WTC11 (cell line): Measurements from ENCODE around the gene RPUSD3. TPM values are rescaled to one million over a fixed set of nuclear protein-coding genes. Genes with fewer than 3 reads are reported as not detected.
A peak's percentile ranks its signal among the peaks of the same experiment; 100 is the strongest.

Experiments
- ATAC-seq: fragments of 200-7000 bp; cut with Tn5 transposase; 2 replicates; pipeline ENCODE4 v1.10.0; 2021; ENCODE audit warnings: mild to moderate bottlenecking, moderate library complexity
- CTCF ChIA-PET: fragments of 300-600 bp; sonication (Branson Sonifier 250); formaldehyde crosslinking; loops from one replicate; lab custom pipeline; 2021; ENCODE audit warnings: antibody characterized with exemption; lab: Charles Lee
- POLR2A ChIA-PET: fragments of 350-600 bp; sonication (Branson Sonifier 250); formaldehyde crosslinking; loops from one replicate; lab custom pipeline; 2021; ENCODE audit warnings: antibody characterized with exemption; lab: Charles Lee
- DNase-seq: peaks from one replicate; pipeline ENCODE4 v3.0.0; 2021; ENCODE audit warnings: low spot score
- H3K27ac Mint-ChIP-seq: 2 replicates; pipeline ENCODE4 v1.8.0; 2021; ENCODE audit warnings: mixed read lengths
- H3K27me3 Mint-ChIP-seq: 2 replicates; pipeline ENCODE4 v1.8.0; 2021; ENCODE audit warnings: low read depth, mild to moderate bottlenecking, moderate library complexity, mixed read lengths
- H3K36me3 Mint-ChIP-seq: 2 replicates; pipeline ENCODE4 v1.8.0; 2021; ENCODE audit warnings: mixed read lengths
- H3K4me1 Mint-ChIP-seq: 2 replicates; pipeline ENCODE4 v1.8.0; 2022; ENCODE audit warnings: mixed read lengths
- H3K4me3 Mint-ChIP-seq: 2 replicates; pipeline ENCODE4 v1.8.0; 2021; ENCODE audit warnings: mild to moderate bottlenecking, moderate library complexity, mixed read lengths
- H3K9me3 Mint-ChIP-seq: 2 replicates; pipeline ENCODE4 v1.8.0; 2021; ENCODE audit warnings: mixed read lengths
- CDX4 ChIP-seq: fragments of 250-450 bp; sonication (Bioruptor Pico); IDR thresholded peaks from 2 replicates; pipeline ENCODE4 v1.9.0; 2021; ENCODE audit warnings: moderate library complexity, mild to moderate bottlenecking, inconsistent platforms, borderline replicate concordance
- ESRRA ChIP-seq: sonication (generic); formaldehyde crosslinking; IDR thresholded peaks from 2 replicates; pipeline ENCODE4 v1.8.1; 2022; ENCODE audit warnings: mild to moderate bottlenecking, missing genetic modification reagents, borderline replicate concordance
- IRF1 ChIP-seq: sonication (generic); formaldehyde crosslinking; IDR thresholded peaks from 2 replicates; pipeline ENCODE4 v1.8.0; 2023; ENCODE audit warnings: missing genetic modification reagents
- MYBL2 ChIP-seq: sonication (generic); formaldehyde crosslinking; IDR thresholded peaks from 2 replicates; pipeline ENCODE4 v1.8.1; 2023; ENCODE audit warnings: mild to moderate bottlenecking, moderate library complexity, missing genetic modification reagents
- NR2C2 ChIP-seq: sonication (generic); formaldehyde crosslinking; IDR thresholded peaks from 2 replicates; pipeline ENCODE4 v1.8.0; 2022; ENCODE audit warnings: mild to moderate bottlenecking, missing genetic modification reagents
- TEAD4 ChIP-seq: sonication (generic); formaldehyde crosslinking; IDR thresholded peaks from 2 replicates; pipeline ENCODE4 v1.8.0; 2022; ENCODE audit warnings: mild to moderate bottlenecking, missing genetic modification reagents
- ZBTB21 ChIP-seq: sonication (generic); formaldehyde crosslinking; IDR thresholded peaks from 2 replicates; pipeline ENCODE4 v1.8.1; 2023; ENCODE audit warnings: mild to moderate bottlenecking, missing genetic modification reagents, borderline replicate concordance
- ZNF232 ChIP-seq: sonication (generic); formaldehyde crosslinking; IDR thresholded peaks from 2 replicates; pipeline ENCODE4 v1.8.0; 2022; ENCODE audit warnings: mild to moderate bottlenecking, missing genetic modification reagents
- total RNA-seq: library from RNA; stranded (reverse); gene quantifications from 3 replicates; pipeline ENCODE4 v1.2.3, GENCODE V29; 2021
- TF ChIP-seq, protein P1 (sequence below): sonication (generic); formaldehyde crosslinking; conservative IDR thresholded peaks from 2 replicates; pipeline ENCODE4 v1.8.1; 2023; ENCODE audit warnings: mild to moderate bottlenecking, low read depth, missing genetic modification reagents, moderate library complexity
- TF ChIP-seq, protein P2 (sequence below): sonication (generic); formaldehyde crosslinking; IDR thresholded peaks from 2 replicates; pipeline ENCODE4 v1.8.1; 2022; ENCODE audit warnings: mild to moderate bottlenecking, moderate library complexity, missing genetic modification reagents
- TF ChIP-seq, protein P3 (sequence below): sonication (generic); formaldehyde crosslinking; IDR thresholded peaks from 2 replicates; pipeline ENCODE4 v1.8.1; 2022; ENCODE audit warnings: low read depth, missing genetic modification reagents, borderline replicate concordance
- TF ChIP-seq, protein P4 (sequence below): sonication (generic); formaldehyde crosslinking; IDR thresholded peaks from 2 replicates; pipeline ENCODE4 v1.8.0; 2023; ENCODE audit warnings: mild to moderate bottlenecking, missing genetic modification reagents
- TF ChIP-seq, protein P5 (sequence below): fragments of 250-450 bp; sonication (Bioruptor Pico); IDR thresholded peaks from 2 replicates; pipeline ENCODE4 v1.9.0; 2021; ENCODE audit warnings: mild to moderate bottlenecking
- TF ChIP-seq, protein P6 (sequence below): sonication (generic); formaldehyde crosslinking; IDR thresholded peaks from 2 replicates; pipeline ENCODE4 v1.8.0; 2022; ENCODE audit warnings: missing genetic modification reagents

RPUSD3 gene
- total RNA-seq, 1 experiment from 2014 or later: 95.5 TPM

DNA sequence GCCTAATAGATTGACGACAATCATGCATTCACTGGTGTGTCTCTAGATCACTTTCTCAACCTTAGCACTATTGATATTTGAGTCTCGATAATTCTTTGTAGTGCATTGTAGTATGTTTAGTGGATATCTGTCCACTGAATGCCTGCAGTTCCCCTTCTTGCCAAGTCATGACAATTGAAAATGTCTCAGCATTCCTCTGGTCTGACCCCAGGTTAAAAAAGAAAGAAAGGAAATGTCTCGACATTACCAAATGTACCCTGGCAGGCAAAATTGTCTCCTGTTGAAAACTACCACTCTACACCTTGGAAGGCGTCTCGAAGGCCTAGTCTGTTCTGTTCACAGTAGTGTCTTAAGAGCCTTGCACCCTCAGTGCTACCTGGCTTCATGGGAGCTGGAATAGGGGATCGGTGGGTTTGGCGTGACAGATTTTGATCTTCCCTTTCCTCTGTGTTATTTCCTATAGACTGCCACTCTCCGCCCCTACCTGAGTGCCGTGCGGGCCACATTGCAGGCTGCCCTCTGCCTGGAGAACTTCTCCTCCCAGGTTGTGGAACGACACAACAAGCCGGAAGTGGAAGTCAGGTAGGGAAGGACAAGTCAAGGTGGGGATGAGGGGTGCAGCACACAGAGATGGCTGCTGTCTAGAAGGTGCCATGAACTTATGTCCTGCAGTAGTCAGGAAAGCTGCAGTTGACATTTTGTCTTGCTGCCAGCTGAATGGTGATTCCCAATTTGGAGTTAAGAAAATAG lies 46.4 kb downstream of the RPUSD3 start (continued):
- TF ChIP-seq CDX4 (CRISPR knock-in tag): no peak
- TF ChIP-seq, protein P1, sequence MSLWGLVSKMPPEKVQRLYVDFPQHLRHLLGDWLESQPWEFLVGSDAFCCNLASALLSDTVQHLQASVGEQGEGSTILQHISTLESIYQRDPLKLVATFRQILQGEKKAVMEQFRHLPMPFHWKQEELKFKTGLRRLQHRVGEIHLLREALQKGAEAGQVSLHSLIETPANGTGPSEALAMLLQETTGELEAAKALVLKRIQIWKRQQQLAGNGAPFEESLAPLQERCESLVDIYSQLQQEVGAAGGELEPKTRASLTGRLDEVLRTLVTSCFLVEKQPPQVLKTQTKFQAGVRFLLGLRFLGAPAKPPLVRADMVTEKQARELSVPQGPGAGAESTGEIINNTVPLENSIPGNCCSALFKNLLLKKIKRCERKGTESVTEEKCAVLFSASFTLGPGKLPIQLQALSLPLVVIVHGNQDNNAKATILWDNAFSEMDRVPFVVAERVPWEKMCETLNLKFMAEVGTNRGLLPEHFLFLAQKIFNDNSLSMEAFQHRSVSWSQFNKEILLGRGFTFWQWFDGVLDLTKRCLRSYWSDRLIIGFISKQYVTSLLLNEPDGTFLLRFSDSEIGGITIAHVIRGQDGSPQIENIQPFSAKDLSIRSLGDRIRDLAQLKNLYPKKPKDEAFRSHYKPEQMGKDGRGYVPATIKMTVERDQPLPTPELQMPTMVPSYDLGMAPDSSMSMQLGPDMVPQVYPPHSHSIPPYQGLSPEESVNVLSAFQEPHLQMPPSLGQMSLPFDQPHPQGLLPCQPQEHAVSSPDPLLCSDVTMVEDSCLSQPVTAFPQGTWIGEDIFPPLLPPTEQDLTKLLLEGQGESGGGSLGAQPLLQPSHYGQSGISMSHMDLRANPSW (CRISPR knock-in tag): no peak

GRCh38 chr3:9795207-9795606 lies 48.6 kb downstream of the RPUSD3 start:
- Mint-ChIP-seq H3K4me3 (peak overlapping the region; percentile 51), H3K27ac (peak overlapping the region; percentile 82), H3K36me3 (peaks cover 42% of the 10 kb centered on the region), H3K9me3 (no peaks in the 10 kb centered on the region), H3K27me3 (no peaks in the 10 kb centered on the region; the same call in 1 of the 2 replicates), H3K4me1 (peaks cover 18% of the 10 kb centered on the region)
- ChIA-PET CTCF (no interaction called here), POLR2A (no interaction called here)
- no peak for TF ChIP-seq ESRRA (CRISPR knock-in tag)
- no peak for TF ChIP-seq NR2C2 (CRISPR knock-in tag)
- no peak for TF ChIP-seq MYBL2
- TF ChIP-seq, protein P2, sequence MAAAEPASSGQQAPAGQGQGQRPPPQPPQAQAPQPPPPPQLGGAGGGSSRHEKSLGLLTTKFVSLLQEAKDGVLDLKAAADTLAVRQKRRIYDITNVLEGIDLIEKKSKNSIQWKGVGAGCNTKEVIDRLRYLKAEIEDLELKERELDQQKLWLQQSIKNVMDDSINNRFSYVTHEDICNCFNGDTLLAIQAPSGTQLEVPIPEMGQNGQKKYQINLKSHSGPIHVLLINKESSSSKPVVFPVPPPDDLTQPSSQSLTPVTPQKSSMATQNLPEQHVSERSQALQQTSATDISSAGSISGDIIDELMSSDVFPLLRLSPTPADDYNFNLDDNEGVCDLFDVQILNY: no peak
- TF ChIP-seq, protein P3, sequence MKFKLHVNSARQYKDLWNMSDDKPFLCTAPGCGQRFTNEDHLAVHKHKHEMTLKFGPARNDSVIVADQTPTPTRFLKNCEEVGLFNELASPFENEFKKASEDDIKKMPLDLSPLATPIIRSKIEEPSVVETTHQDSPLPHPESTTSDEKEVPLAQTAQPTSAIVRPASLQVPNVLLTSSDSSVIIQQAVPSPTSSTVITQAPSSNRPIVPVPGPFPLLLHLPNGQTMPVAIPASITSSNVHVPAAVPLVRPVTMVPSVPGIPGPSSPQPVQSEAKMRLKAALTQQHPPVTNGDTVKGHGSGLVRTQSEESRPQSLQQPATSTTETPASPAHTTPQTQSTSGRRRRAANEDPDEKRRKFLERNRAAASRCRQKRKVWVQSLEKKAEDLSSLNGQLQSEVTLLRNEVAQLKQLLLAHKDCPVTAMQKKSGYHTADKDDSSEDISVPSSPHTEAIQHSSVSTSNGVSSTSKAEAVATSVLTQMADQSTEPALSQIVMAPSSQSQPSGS: no peak
- no peak for TF ChIP-seq ZBTB21 (CRISPR knock-in tag)
- TF ChIP-seq ZNF232 (CRISPR knock-in tag): no peak
- TF ChIP-seq, protein P4, sequence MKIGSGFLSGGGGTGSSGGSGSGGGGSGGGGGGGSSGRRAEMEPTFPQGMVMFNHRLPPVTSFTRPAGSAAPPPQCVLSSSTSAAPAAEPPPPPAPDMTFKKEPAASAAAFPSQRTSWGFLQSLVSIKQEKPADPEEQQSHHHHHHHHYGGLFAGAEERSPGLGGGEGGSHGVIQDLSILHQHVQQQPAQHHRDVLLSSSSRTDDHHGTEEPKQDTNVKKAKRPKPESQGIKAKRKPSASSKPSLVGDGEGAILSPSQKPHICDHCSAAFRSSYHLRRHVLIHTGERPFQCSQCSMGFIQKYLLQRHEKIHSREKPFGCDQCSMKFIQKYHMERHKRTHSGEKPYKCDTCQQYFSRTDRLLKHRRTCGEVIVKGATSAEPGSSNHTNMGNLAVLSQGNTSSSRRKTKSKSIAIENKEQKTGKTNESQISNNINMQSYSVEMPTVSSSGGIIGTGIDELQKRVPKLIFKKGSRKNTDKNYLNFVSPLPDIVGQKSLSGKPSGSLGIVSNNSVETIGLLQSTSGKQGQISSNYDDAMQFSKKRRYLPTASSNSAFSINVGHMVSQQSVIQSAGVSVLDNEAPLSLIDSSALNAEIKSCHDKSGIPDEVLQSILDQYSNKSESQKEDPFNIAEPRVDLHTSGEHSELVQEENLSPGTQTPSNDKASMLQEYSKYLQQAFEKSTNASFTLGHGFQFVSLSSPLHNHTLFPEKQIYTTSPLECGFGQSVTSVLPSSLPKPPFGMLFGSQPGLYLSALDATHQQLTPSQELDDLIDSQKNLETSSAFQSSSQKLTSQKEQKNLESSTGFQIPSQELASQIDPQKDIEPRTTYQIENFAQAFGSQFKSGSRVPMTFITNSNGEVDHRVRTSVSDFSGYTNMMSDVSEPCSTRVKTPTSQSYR (CRISPR knock-in tag): no peak
- TF ChIP-seq, protein P5, sequence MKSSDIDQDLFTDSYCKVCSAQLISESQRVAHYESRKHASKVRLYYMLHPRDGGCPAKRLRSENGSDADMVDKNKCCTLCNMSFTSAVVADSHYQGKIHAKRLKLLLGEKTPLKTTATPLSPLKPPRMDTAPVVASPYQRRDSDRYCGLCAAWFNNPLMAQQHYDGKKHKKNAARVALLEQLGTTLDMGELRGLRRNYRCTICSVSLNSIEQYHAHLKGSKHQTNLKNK: no peak
- TF ChIP-seq IRF1 (CRISPR knock-in tag): no peak
- TF ChIP-seq, protein P6, sequence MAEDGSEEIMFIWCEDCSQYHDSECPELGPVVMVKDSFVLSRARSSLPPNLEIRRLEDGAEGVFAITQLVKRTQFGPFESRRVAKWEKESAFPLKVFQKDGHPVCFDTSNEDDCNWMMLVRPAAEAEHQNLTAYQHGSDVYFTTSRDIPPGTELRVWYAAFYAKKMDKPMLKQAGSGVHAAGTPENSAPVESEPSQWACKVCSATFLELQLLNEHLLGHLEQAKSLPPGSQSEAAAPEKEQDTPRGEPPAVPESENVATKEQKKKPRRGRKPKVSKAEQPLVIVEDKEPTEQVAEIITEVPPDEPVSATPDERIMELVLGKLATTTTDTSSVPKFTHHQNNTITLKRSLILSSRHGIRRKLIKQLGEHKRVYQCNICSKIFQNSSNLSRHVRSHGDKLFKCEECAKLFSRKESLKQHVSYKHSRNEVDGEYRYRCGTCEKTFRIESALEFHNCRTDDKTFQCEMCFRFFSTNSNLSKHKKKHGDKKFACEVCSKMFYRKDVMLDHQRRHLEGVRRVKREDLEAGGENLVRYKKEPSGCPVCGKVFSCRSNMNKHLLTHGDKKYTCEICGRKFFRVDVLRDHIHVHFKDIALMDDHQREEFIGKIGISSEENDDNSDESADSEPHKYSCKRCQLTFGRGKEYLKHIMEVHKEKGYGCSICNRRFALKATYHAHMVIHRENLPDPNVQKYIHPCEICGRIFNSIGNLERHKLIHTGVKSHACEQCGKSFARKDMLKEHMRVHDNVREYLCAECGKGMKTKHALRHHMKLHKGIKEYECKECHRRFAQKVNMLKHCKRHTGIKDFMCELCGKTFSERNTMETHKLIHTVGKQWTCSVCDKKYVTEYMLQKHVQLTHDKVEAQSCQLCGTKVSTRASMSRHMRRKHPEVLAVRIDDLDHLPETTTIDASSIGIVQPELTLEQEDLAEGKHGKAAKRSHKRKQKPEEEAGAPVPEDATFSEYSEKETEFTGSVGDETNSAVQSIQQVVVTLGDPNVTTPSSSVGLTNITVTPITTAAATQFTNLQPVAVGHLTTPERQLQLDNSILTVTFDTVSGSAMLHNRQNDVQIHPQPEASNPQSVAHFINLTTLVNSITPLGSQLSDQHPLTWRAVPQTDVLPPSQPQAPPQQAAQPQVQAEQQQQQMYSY (CRISPR knock-in tag): no peak
- TF ChIP-seq TEAD4 (CRISPR knock-in tag): no peak
- ATAC-seq (no peak), DNase-seq (no peak)
